GF-D8 (cell line): ENCODE measurements around the gene APCDD1.
"Not testable (repeated sequence)": the region's sequence is repeated elsewhere in the genome, so short reads cannot be mapped to it uniquely, and the experiment has no call there.

Experiments
- DNase-seq: peaks from one replicate; lab custom pipeline; 2025; lab: John Stamatoyannopoulos, UW

The APCDD1 gene

DNA sequence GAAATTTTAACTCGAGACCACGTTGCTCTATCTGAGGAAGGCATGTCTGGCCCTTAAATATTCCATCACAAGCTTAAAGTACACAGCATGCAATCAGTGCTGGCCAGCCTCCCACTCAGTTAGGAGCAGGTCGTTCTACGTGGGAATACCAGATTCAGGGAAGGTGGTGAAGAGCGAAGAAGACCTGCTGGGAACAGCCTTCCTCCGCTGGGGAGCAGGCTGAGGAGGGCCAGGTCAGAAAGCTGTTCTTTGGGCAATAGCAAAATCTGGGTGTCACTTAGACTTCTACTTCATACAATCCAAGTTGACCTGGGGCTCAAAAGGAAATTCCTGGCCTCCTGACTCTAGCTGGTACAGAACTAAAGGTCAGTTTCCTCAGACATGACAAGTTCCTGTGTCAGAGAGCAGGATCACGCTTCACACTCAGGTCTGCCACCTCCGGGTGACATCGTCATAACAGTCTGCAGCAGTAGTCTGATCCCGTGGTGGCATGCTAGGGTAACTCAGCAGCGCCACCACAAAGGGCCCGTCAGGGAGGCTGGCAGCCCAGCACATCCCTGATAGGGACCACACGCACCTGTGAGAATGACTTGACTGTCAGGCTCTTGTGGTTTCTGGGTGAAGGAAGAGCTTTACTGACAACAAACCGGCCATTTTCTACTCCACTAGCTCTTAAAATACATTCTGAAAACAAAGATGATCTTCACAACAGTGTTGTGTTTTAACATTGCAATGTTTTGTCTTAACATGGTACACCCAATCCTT lies 36.1 kb downstream of the APCDD1 start:
- no peak for DNase-seq

DNA sequence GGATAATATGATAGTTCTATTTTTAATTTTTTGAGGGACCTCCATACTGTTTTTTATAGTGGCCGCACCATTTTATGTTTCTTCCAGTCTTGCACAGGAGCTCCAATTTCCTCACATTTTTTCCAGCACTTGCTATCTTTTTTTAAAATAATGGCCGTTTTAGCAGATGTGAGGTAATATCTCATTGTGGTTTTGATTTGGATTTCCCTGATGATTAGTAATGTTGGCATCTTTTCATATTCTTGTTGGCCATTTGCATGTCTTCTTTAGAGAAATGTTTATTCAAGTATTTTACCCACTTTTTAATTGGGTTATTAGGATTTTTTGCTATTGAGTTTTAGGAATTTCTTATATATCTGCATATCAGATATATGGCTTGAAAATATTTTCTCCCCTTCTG lies 41.5 kb downstream of the APCDD1 start:
- no peak for DNase-seq

GRCh38 chr18:10497206-10497749 lies 42.8 kb downstream of the APCDD1 start:
- no peak for DNase-seq

DNA sequence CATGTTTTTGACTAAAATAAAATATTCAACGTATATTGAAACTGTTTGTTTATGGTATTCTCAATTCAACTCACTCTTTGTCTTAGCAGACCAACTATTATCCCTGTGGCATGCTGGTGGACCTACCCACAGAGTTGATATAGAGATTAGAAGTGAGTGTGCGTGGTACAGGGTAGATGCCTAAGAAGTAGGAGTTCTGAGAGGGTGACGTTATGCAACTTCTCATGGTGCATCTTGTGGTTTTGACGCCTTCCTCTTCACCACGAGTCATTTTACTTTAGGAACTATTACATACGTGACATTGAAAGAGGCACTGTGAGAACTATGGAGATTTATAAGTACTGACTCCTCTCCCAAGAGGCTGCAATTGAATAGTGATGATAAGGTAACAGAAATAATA lies 44.8 kb downstream of the APCDD1 start:
- peak; percentile 73 for DNase-seq

DNA sequence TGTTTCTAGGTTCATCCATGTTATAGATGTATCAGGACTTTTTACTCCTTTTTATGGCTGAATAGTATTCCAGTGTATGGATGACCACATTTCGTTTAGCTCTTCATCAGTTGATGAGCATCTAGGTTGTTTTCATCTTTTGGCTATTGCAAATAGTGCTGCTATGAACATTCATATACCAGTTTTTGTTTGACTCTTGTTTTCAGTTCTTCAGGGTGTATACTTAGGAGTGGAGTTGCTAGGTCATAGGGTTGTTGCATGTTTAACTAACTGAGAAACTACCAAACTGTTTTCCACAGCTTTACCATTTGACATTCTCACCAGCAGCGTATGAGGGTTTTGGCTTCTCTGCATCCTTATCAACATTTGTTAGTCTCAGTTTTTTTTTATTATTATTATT lies 45.6 kb downstream of the APCDD1 start:
- no peak for DNase-seq

- no peak for DNase-seq
These were observed 50.3 kb downstream of the APCDD1 start for GRCh38 chr18:10504723-10505122.

GRCh38 chr18:10505892-10506291 lies 51.5 kb downstream of the APCDD1 start:
- not testable (repeated sequence) for DNase-seq

GRCh38 chr18:10508591-10508990 lies 54.2 kb downstream of the APCDD1 start:
- no peak for DNase-seq

DNA sequence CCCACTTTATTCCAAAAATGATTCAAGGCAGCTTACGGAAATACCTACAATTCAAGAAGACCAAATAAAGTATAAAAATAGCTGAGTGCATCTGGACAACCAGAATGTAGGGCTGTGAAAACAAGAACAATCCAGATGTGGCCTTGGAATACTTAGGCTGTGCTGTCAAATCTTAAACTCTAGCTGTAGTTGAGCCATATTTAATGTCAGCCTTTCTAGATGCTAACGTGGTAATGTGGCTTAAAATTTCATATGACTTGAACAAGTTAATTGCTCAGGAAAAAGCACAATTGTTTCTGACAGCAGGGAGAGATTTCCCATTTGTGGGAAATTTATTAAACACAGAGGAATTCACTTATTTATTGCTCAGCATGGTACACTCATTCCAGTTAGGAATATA lies 56.8 kb downstream of the APCDD1 start:
- DNase-seq, result no peak

DNA sequence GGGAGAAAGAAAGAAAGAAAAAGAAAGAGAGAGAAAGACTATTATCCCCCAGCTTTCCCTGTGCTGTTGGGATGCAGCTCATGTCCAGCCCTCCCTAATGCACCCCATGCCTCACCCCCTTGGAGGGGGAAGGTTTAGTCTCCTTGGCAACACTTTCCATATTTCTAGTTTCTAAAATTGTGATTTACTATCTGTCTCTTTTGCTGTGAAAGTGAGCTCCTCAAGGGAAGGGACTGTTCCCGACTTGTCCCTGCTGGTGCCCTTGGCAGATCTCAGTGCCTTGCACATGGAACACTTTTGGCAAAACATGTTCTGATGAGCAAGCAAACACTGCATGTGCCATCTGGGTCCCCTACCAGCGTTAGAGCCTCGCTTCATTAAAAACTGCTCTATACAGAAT lies 59.6 kb downstream of the APCDD1 start:
- DNase-seq, result no peak

GRCh38 chr18:10514601-10515000 lies 60.2 kb downstream of the APCDD1 start:
- no peak for DNase-seq

DNA sequence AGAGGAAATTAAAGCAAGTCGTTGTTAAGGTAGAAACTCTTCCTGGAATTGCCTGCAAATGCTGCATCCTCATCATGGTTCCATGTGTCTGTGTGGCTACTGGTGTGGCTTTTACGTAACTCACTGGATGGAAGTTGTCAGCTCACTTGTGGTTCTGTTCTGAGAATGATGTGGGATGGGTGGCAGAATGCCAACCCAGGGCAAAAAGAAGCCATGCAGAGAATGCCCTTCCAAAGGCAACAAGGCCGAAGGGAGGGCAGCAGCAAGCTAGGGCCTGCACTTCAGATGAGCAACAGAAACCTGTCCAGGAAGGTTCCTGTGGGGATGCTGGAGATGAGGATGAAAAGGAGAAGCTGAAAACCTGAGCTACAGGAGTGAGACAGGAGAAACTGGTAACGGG lies 61.0 kb downstream of the APCDD1 start:
- DNase-seq, result no peak

DNA sequence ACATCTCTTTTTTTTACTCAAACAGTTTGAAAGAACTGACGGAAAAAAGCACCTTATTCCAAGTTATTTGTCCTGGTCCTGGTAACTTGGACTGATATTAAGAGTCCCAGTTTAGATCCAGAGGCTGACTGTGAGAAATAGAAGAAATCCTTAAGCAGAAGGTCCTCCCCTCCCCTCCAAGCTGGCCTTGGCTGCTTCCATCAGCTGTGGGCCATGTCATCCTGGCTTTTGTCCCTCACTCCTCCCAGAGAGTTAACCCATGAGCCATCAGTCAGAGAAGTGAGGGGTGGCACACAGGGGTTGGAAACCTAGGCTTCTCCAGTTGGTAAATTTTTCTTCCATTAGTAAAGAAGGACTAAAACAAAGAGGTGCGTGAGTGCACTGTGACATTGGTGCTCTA lies 61.6 kb downstream of the APCDD1 start:
- DNase-seq, result no peak

DNA sequence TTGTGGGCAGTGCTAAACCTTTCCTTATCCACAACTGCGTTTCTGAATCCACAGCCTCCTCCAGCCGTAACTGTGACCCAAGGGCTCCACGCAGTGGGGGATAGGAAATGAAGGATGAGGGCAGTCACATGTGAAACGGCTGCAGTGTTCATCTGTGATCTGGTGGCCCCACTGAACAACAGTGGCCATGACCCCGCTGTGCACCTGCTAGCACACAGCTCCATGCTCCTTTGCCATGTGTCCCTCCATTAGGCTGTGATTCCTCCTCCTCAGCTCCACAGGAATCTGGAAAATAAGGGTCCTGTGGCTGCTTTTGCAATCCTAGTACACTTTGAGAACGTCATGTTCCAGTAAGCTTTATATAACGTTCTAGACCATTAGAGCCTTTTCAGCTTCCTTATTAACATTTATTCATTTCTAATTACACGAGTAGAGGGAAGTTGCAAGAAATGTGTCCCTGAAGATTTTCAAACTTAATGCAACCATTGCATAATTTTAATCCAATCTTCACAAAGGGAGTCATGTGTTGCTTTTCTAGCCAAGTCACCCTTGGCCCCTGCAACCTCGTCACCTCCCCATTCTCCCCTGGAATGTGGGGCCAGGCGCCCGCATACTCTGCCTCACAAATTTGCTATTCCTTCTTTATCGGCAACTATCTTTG lies 64.3 kb downstream of the APCDD1 start:
- DNase-seq, result no peak

- DNase-seq, result no peak
These were observed 64.9 kb downstream of the APCDD1 start for GRCh38 chr18:10519366-10519765.

GRCh38 chr18:10519999-10520935 lies 65.8 kb downstream of the APCDD1 start:
- DNase-seq, result peak; percentile 61

GRCh38 chr18:10521566-10521965 lies 67.1 kb downstream of the APCDD1 start:
- DNase-seq, result no peak

DNA sequence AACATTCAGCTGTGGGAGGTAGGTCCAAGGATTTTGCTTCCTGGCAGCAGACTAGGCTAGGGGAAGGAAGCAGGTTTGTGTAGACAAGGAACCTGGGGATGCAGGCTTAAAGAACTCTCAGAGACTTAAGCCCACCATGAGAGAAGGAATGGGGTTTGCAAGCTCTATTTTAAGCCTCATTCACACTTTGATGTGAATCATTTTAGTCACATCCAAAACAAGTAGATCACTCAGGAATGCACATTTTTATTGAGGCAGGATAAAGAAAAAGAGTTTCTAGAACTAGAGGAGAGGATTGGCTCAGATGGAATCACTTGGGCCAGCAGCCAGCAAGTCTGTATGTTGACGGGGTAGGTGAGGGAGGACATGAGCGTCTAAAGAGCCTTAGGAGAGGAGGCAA lies 68.1 kb downstream of the APCDD1 start:
- no peak for DNase-seq

DNA sequence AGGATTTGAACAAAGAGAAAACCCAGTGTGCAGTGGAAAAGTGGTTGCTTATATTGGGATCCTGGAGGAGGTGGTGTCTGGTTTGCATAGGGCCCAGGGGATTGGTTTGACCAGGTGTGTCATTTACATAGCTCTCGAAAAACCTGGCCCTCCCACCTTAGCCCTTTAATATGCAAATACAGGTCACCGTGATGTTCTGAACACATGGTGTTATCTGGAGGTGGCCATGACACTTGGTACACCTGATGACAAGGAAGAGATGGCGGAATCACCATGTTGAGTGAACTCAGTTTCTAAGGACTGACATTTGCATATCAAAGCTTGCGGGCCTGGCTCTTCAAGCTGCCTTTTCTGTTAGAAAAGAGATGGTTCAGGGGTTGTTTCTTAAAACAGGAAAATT lies 69.1 kb downstream of the APCDD1 start:
- DNase-seq, result no peak

DNA sequence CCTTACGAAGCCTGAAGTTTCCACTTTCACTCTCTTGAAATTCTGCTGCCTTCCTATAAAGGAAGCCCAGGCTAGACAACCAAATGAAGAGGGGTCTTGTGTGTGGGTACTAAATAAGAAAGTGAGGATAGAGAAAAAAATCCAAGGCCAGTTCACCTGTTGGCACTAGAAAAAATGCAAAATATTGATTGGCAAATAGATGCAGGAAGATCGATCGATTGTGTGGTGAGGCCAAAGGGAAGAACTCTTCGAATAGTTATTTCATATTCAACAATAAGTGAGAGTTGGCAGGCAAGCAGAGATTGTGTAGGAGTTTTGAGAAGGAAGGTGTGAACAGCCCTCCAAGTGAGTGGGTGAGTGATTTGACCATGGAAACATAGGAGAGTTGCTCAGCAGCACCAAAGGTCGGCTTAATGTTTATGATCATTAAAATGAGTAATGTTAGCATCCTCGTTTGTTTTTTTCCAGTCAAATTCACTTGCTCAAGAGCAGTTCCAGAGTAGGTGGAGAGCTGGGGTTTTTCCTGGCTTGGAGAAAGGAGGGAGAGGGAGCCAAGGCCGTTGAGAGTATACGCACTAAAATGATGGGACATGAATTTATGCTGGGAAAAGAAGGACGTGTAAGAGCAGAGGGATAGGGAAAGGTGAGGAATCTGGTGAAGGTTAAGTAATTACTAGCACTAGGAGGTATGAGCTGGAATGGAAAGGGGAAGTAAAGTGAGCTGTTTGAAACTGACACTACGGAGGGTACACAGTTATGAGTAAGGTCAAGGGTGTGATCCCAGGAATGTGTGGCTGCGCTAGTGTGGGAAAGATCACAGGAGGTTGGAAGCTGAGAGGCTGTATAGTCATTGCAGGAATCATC lies 70.3 kb downstream of the APCDD1 start:
- DNase-seq, result peak; percentile 21

DNA sequence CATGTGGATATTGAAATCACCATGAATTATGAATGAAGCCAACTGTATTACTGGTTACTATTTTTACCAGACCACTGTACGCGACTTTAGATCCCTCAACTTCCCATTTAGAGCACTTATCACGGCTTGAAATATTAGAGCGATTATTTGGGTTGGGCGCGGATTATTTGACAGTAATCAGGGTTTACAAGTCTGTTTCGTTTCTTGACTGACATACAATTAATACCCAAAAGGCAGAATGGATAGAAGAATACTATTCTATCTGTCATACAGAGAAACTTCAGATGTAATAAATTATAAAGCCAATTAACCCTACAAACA lies 70.9 kb downstream of the APCDD1 start:
- no peak for DNase-seq
